ENCODE measurements around the gene KIZ. TPM values are rescaled to one million over a fixed set of nuclear protein-coding genes. Genes with fewer than 3 reads are reported as not detected.
"Not testable (repeated sequence)": the region's sequence is repeated elsewhere in the genome, so short reads cannot be mapped to it uniquely, and the experiment has no call there.

KIZ gene
- total RNA-seq, 2 experiments from 2014 or later: 22.3 to 30.9 TPM

- H3K4me1 Mint-ChIP-seq: peaks cover 2% of the 10 kb centered on the region
- DNase-seq (peak; percentile 74), ATAC-seq (peak; percentile 73)
- H3K27me3 Mint-ChIP-seq: no peaks in the 10 kb centered on the region
- no peak overlapping the region for H3K27ac Mint-ChIP-seq
- no peak overlapping the region for H3K4me3 Mint-ChIP-seq
- no peaks in the 10 kb centered on the region for H3K9me3 Mint-ChIP-seq (ENCODE audit: low read depth)
- CTCF ChIA-PET: interaction anchor here (0.7 to 6.5 kb wide), 70 partner anchors 9 to 1183 kb away, joined by 3 to 195 read pairs (median 4); partner anchors contain the start of genes CFAP61, CRNKL1, KIZ and XRN2
- no peaks in the 10 kb centered on the region for H3K36me3 Mint-ChIP-seq
Observed at GRCh38 chr20:21235484-21236445, 109.9 kb downstream of the KIZ start.

DNA sequence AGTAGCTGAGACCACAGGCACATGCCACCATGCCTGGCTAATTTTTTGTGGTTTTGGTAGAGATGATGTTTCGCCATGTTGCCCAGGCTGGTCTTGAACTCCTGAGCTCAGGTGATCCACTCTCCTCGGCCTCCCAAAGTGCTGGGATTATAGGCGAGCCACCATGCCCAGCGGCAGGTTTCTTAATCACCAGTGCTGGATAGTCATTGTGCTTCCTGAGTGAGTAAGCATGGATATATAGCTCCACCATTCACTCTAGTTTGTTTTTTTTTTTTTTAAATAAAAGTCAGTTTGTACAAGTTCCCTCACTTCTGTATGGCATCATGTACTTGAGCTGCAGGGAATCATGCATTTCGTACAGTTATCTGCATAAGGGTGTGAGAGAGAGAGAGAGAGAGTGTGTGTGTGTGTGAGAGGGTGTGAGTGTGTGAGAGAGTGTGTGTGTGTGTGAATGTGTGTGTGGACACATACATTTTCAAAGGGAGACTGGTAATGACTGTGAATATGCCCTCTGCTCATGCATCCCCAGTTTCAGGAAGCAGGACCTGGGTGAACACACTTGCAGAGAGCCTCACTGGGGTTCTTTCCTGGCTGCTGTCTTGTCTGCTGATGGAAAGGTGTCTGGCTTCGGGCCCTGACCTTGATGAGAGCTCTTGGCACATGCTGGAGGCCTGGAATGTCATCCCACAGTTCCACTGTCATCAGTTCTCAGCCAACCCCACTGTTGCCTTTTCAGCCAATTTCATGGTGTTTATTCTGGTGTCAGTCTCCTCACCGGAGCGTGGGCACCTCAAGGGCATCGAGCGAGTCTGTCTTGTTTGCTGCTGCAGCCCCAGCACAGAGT lies 112.3 kb downstream of the KIZ start:
- ATAC-seq (no peak), DNase-seq (no peak)
- peaks cover 2% of the 10 kb centered on the region for H3K4me1 Mint-ChIP-seq
- H3K4me3 Mint-ChIP-seq: no peak overlapping the region
- no peaks in the 10 kb centered on the region for H3K9me3 Mint-ChIP-seq (ENCODE audit: low read depth)
- CTCF ChIA-PET: interaction anchor here (0.7 to 6.5 kb wide), 3 partner anchors 64 to 378 kb away, joined by 3 to 195 read pairs (median 3); partner anchors contain the start of gene XRN2
- no peaks in the 10 kb centered on the region for H3K27me3 Mint-ChIP-seq
- H3K36me3 Mint-ChIP-seq: no peaks in the 10 kb centered on the region
- no peak overlapping the region for H3K27ac Mint-ChIP-seq

DNA sequence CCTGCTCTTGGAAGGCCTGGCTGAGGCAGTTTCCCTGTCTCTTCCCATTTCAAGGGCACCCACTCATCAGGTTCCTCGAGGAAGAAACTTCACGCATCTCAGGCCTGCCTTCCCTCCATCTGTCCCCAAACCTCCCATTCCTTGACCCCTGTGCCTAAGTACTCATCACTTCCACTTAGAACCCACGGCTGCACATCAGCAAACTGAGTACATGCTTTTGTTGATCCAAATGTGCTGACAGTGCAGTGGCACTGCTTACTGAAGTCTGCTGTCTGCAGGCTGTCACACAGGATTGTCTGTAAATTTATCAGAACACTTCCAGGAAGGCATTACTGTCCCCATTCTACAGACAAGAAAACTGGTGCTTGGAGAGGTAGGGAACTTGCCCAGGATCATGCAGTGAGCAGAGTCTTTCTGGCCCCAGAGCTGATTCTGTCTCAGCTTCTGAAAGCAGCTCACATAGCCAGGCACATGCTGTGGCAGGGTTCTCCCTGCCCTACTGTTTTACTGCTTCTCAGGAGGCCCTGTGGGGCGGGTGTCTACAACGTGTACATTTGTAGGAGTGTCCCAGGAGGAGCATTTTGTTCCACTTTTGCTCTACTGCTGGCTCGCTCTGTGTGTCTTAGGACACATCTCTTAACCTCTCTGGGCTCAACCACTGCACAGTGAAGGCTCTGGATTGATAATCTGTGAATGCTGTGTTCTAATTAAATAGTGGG lies 113.1 kb downstream of the KIZ start:
- H3K9me3 Mint-ChIP-seq (ENCODE audit: low read depth): no peaks in the 10 kb centered on the region
- ATAC-seq: no peak
- DNase-seq: no peak
- H3K4me3 Mint-ChIP-seq: no peak overlapping the region
- H3K27me3 Mint-ChIP-seq: no peaks in the 10 kb centered on the region
- H3K36me3 Mint-ChIP-seq: no peaks in the 10 kb centered on the region
- H3K27ac Mint-ChIP-seq: no peak overlapping the region
- CTCF ChIA-PET: interaction anchor here (6.5 kb wide), 1 partner anchor 265 kb away, joined by 195 read pairs; no protein-coding TSS in a partner anchor
- peaks cover 2% of the 10 kb centered on the region for H3K4me1 Mint-ChIP-seq

- no peak overlapping the region for H3K4me3 Mint-ChIP-seq
- no peaks in the 10 kb centered on the region for H3K9me3 Mint-ChIP-seq (ENCODE audit: low read depth)
- DNase-seq: no peak
- H3K27ac Mint-ChIP-seq: no peak overlapping the region
- no peaks in the 10 kb centered on the region for H3K27me3 Mint-ChIP-seq
- H3K36me3 Mint-ChIP-seq: no peaks in the 10 kb centered on the region
- H3K4me1 Mint-ChIP-seq: peaks cover 2% of the 10 kb centered on the region
- CTCF ChIA-PET: interaction anchor here (6.5 kb wide), 1 partner anchor 264 kb away, joined by 195 read pairs; no protein-coding TSS in a partner anchor
- ATAC-seq: no peak
Observed at GRCh38 chr20:21240394-21240793, 114.5 kb downstream of the KIZ start.

DNA sequence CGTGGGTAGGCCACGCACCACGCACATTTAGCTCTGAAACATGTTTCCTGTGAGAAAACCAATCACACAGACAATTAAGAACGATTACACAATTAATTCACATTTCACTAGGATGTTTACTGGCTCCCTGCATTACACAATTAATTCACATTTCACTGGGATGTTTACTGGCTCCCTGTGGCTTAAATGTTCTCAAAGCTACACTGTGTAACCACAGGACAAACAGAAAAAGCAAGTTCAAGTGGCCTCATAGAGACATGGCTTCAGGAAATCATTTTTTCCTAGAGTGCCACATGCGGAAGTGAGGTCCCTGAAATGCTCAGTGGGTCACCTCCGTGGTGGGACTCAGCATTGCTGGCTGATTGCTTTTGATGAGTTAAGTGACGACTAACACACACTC lies 115.5 kb downstream of the KIZ start:
- no peaks in the 10 kb centered on the region for H3K9me3 Mint-ChIP-seq (ENCODE audit: low read depth)
- CTCF ChIA-PET: interaction anchor here (1.5 kb wide), 1 partner anchor 264 kb away, joined by 4 read pairs; no protein-coding TSS in a partner anchor

GRCh38 chr20:21243811-21244210 lies 117.9 kb downstream of the KIZ start:
- CTCF ChIA-PET: interaction anchor here (2.3 kb wide), 1 partner anchor 9 kb away, joined by 13 read pairs; no protein-coding TSS in a partner anchor
- ATAC-seq: no peak
- H3K27ac Mint-ChIP-seq: no peak overlapping the region

More for the DNA sequence above, 115.5 kb downstream of the KIZ start:
- H3K36me3 Mint-ChIP-seq: no peaks in the 10 kb centered on the region
- no peak for ATAC-seq
- DNase-seq: no peak
- H3K27me3 Mint-ChIP-seq: no peaks in the 10 kb centered on the region
- H3K27ac Mint-ChIP-seq: no peak overlapping the region
- no peaks in the 10 kb centered on the region for H3K4me1 Mint-ChIP-seq
- no peak overlapping the region for H3K4me3 Mint-ChIP-seq

GRCh38 chr20:21244808-21245207 lies 118.9 kb downstream of the KIZ start:
- H3K27ac Mint-ChIP-seq: no peak overlapping the region
- CTCF ChIA-PET: interaction anchor here (2.3 kb wide), 1 partner anchor 10 kb away, joined by 13 read pairs; no protein-coding TSS in a partner anchor

More at GRCh38 chr20:21243811-21244210, 117.9 kb downstream of the KIZ start:
- no peaks in the 10 kb centered on the region for H3K36me3 Mint-ChIP-seq
- no peak overlapping the region for H3K4me3 Mint-ChIP-seq
- DNase-seq: no peak
- no peaks in the 10 kb centered on the region for H3K9me3 Mint-ChIP-seq (ENCODE audit: low read depth)
- H3K4me1 Mint-ChIP-seq: no peaks in the 10 kb centered on the region
- H3K27me3 Mint-ChIP-seq: no peaks in the 10 kb centered on the region

DNA sequence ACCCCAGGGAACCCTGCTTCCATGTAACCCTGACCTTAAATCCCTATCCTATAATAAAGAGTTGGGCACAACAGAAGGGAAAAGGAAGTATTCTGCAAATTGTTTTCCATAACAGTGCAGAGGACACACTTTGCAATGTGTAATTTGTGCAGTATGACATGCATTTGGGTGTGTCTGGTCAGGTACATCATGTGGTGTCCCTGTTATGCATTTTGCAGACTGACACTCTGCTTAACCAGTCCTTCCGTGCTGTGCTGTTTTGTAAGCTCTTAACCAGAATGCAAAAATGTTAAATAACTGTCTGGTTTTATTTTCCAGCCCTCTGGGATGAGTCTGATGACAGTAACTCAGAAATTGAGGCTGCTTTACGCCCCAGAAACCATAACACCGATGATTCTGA lies 120.3 kb downstream of the KIZ start:
- no peaks in the 10 kb centered on the region for H3K27me3 Mint-ChIP-seq
- H3K9me3 Mint-ChIP-seq (ENCODE audit: low read depth): no peaks in the 10 kb centered on the region
- no peaks in the 10 kb centered on the region for H3K36me3 Mint-ChIP-seq
- H3K4me1 Mint-ChIP-seq: no peaks in the 10 kb centered on the region
- CTCF ChIA-PET: no interaction called here
- DNase-seq (no peak), ATAC-seq (no peak)
- H3K27ac Mint-ChIP-seq: no peak overlapping the region
- H3K4me3 Mint-ChIP-seq: no peak overlapping the region

More at GRCh38 chr20:21244808-21245207, 118.9 kb downstream of the KIZ start:
- no peaks in the 10 kb centered on the region for H3K27me3 Mint-ChIP-seq
- no peaks in the 10 kb centered on the region for H3K36me3 Mint-ChIP-seq
- H3K4me3 Mint-ChIP-seq: no peak overlapping the region
- DNase-seq (no peak), ATAC-seq (no peak)
- H3K9me3 Mint-ChIP-seq (ENCODE audit: low read depth): no peaks in the 10 kb centered on the region
- no peaks in the 10 kb centered on the region for H3K4me1 Mint-ChIP-seq

DNA sequence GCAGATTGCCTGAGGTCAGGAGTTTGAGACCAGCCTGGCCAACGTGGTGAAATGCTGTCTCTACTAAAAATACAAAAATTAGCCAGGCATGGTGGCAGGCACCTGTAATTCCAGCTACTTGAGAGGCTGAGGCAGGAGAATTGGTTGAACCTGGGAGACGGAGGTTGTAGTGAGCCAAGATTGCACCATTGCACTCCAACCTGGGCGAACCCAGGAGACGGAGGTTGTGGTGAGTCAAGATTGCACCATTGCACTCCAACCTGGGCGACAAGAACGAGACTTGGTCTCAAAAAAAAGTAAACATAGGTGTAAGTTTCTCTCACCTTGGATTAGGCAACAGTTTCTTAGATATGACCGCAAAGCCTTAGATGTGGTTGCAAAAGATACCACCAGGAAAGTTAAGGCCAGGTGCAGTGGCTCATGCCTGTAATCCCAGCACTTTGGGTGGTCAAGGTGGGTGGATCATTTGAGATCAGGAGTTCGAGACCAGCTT lies 121.8 kb downstream of the KIZ start:
- not testable (repeated sequence) for H3K27me3 Mint-ChIP-seq; H3K36me3 Mint-ChIP-seq; H3K9me3 Mint-ChIP-seq (ENCODE audit: low read depth); H3K27ac Mint-ChIP-seq; DNase-seq; H3K4me3 Mint-ChIP-seq; H3K4me1 Mint-ChIP-seq; ATAC-seq
- CTCF ChIA-PET: interaction anchor here (0.7 to 0.9 kb wide), 2 partner anchors 11 to 144 kb away, joined by 3 read pairs; no protein-coding TSS in a partner anchor

- H3K4me1 Mint-ChIP-seq: peaks cover 4% of the 10 kb centered on the region
- no peaks in the 10 kb centered on the region for H3K27me3 Mint-ChIP-seq
- no peaks in the 10 kb centered on the region for H3K36me3 Mint-ChIP-seq
- DNase-seq (no peak), ATAC-seq (no peak)
- no peaks in the 10 kb centered on the region for H3K9me3 Mint-ChIP-seq (ENCODE audit: low read depth)
- no peak overlapping the region for H3K4me3 Mint-ChIP-seq
- CTCF ChIA-PET: interaction anchor here (2.0 kb wide), 1 partner anchor 16 kb away, joined by 13 read pairs; no protein-coding TSS in a partner anchor
- no peak overlapping the region for H3K27ac Mint-ChIP-seq
Observed at GRCh38 chr20:21251278-21251677, 125.4 kb downstream of the KIZ start.

DNA sequence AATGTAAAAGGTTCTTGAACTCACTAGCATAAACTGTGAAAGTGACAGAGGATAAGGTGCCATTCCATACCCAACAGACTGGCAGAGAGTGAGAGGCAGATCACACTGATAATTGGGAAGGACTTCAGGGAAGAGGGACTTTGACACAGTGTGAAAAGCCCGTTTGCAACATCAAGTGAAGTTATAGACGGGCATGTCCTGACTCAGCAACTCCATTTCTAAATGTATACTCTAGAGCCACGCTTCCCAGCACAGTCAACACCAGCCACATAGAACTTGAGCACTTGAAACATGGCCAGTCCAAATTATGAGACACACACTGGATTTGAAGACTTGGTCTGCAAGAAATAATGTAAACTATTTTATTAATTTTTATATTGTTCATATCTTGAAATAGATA lies 131.3 kb downstream of the KIZ start:
- H3K36me3 Mint-ChIP-seq: no peaks in the 10 kb centered on the region
- CTCF ChIA-PET: no interaction called here
- DNase-seq: no peak
- no peak overlapping the region for H3K4me3 Mint-ChIP-seq
- no peaks in the 10 kb centered on the region for H3K9me3 Mint-ChIP-seq (ENCODE audit: low read depth)
- H3K27ac Mint-ChIP-seq: no peak overlapping the region
- H3K4me1 Mint-ChIP-seq: no peaks in the 10 kb centered on the region
- ATAC-seq: no peak
- no peaks in the 10 kb centered on the region for H3K27me3 Mint-ChIP-seq

DNA sequence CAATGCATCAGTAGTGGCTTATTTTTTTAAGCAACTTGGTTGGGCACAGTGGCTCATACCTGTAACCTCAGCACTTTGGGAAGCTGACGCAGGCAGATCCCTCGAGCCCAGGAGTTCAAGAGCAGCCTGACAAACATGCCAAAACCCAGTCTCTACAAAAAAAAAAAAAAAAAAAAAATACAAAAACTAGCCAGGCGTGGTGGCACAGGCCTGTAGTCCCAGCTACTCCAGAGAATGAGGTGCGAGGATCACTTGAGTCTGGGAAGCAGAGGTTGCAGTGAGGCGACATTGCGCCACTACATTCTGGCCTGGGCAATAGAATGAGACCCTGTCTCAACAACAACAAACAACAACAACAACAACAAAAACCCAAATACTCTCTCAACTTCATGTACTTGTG lies 132.5 kb downstream of the KIZ start:
- Mint-ChIP-seq H3K4me1 (no peaks in the 10 kb centered on the region), H3K27me3 (no peaks in the 10 kb centered on the region), H3K27ac (no peak overlapping the region), H3K4me3 (no peak overlapping the region), H3K36me3 (no peaks in the 10 kb centered on the region), H3K9me3 (ENCODE audit: low read depth) (no peaks in the 10 kb centered on the region)
- CTCF ChIA-PET: no interaction called here
- no peak for DNase-seq
- ATAC-seq: no peak
